ENCODE data around the gene ANAPC7.

- TF ChIP-seq SP2 (tag by site-specific recombination; IDR thresholded peaks at IDR 0.05) (no peak), ZNF121 (tag by site-specific recombination; IDR thresholded peaks at IDR 0.05) (no peak), OVOL3 (tag by site-specific recombination; IDR thresholded peaks at IDR 0.05) (no peak), ZBTB11 (tag by site-specific recombination; conservative IDR thresholded peaks at IDR 0.05; ENCODE audit: low read depth) (no peak), ZNF449 (tag by site-specific recombination; IDR thresholded peaks at IDR 0.05) (no peak), ZNF10 (tag by site-specific recombination; IDR thresholded peaks at IDR 0.05) (no peak), ZNF24 (tag by site-specific recombination; IDR thresholded peaks at IDR 0.05) (no peak), ZNF645 (tag by site-specific recombination; IDR thresholded peaks at IDR 0.05) (no peak), ZFP3 (tag by site-specific recombination; IDR thresholded peaks at IDR 0.05; ENCODE audit: low read depth) (no peak), ZNF133 (tag by site-specific recombination; IDR thresholded peaks at IDR 0.05) (no peak), ZNF785 (tag by site-specific recombination; IDR thresholded peaks at IDR 0.05) (no peak)
- TF ChIP-seq, protein P1, sequence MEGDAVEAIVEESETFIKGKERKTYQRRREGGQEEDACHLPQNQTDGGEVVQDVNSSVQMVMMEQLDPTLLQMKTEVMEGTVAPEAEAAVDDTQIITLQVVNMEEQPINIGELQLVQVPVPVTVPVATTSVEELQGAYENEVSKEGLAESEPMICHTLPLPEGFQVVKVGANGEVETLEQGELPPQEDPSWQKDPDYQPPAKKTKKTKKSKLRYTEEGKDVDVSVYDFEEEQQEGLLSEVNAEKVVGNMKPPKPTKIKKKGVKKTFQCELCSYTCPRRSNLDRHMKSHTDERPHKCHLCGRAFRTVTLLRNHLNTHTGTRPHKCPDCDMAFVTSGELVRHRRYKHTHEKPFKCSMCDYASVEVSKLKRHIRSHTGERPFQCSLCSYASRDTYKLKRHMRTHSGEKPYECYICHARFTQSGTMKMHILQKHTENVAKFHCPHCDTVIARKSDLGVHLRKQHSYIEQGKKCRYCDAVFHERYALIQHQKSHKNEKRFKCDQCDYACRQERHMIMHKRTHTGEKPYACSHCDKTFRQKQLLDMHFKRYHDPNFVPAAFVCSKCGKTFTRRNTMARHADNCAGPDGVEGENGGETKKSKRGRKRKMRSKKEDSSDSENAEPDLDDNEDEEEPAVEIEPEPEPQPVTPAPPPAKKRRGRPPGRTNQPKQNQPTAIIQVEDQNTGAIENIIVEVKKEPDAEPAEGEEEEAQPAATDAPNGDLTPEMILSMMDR (tag by site-specific recombination; IDR thresholded peaks at IDR 0.05) = no peak
- TF ChIP-seq, protein P2, sequence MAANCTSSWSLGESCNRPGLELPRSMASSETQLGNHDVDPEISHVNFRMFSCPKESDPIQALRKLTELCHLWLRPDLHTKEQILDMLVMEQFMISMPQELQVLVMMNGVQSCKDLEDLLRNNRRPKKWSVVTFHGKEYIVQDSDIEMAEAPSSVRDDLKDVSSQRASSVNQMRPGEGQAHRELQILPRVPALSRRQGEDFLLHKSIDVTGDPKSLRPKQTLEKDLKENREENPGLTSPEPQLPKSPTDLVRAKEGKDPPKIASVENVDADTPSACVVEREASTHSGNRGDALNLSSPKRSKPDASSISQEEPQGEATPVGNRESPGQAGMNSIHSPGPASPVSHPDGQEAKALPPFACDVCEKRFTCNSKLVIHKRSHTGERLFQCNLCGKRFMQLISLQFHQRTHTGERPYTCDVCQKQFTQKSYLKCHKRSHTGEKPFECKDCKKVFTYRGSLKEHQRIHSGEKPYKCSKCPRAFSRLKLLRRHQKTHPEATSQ (tag by site-specific recombination; IDR thresholded peaks at IDR 0.05) = no peak
- TF ChIP-seq, protein P3, sequence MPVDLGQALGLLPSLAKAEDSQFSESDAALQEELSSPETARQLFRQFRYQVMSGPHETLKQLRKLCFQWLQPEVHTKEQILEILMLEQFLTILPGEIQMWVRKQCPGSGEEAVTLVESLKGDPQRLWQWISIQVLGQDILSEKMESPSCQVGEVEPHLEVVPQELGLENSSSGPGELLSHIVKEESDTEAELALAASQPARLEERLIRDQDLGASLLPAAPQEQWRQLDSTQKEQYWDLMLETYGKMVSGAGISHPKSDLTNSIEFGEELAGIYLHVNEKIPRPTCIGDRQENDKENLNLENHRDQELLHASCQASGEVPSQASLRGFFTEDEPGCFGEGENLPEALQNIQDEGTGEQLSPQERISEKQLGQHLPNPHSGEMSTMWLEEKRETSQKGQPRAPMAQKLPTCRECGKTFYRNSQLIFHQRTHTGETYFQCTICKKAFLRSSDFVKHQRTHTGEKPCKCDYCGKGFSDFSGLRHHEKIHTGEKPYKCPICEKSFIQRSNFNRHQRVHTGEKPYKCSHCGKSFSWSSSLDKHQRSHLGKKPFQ (tag by site-specific recombination; IDR thresholded peaks at IDR 0.05) = no peak
These were observed 20.7 kb upstream of the ANAPC7 start for GRCh38 chr12:110424237-110424636.

All from HEK293 (cell line).